Caki2 (cell line): Measurements from ENCODE around the gene SPINK8. TPM values are rescaled to one million over a fixed set of nuclear protein-coding genes. Genes with fewer than 3 reads are reported as not detected.

Experiments
- DNase-seq: peaks from one replicate; pipeline ENCODE4 v3.0.0-alpha.2; 2015; ENCODE audit warnings: low read depth
- in situ Hi-C: cut with HindIII; loops from 2 replicates; pipeline ENCODE4 v1.10.0; 2016; ENCODE audit warnings: low sequenced_read_pairs, low pct_unique_long_range_greater_than_20kb, mixed read lengths
- total RNA-seq: library from RNA; depleted of rRNA; stranded (reverse); fragments of >200 nt; shearing (Covaris generic); gene quantifications from 2 replicates; pipeline ENCODE4 v1.2.3, GENCODE V29; 2014; ENCODE audit warnings: low replicate concordance; rRNA removed

SPINK8 gene
- total RNA-seq, 1 experiment from 2014 or later, result not detected

DNA sequence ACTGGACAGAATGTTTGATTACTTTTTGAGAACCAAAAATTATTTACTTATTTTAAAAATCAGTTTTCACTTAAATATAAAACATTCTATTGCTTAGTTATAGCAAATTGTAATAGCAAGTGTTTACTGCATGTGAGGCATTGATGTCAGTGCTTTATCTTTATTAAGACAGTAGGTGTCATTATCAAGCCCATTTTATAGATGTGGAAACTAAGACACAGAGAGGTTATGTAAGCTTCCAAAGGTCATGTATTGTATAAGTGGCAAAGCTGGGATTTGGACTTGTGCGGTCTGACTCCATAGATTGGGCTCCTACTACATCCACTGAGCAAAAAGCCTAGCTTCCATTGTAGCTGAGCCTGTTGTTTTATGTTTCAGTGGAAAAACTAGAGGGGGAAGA is 74.9 kb downstream of the SPINK8 start:
- in situ Hi-C loops, result no loop called here
- no peak for DNase-seq

Other genes starting within 250 kb of the SPINK8 start
- 7.7 and 12.0 TPM in 2 replicates for gene CDC25A, start 145.2 kb downstream of the SPINK8 start, total RNA-seq
- gene CAMP, start 110.2 kb downstream of the SPINK8 start, total RNA-seq, result not detected in 2 replicates
- 0.68 and 1.5 TPM in 2 replicates for gene ZNF589, start 92.6 kb downstream of the SPINK8 start, total RNA-seq
- gene NME6, start 32.3 kb downstream of the SPINK8 start, total RNA-seq, result 39.9 and 45.3 TPM in 2 replicates
- gene FBXW12, start 38.6 kb upstream of the SPINK8 start, total RNA-seq, result not detected in 2 replicates
- 17.8 and 24.8 TPM in 2 replicates for gene PLXNB1, start 96.4 kb upstream of the SPINK8 start, total RNA-seq
- gene CCDC51, start 106.5 kb upstream of the SPINK8 start, total RNA-seq, result 49.6 and 59.3 TPM in 2 replicates
- 418 and 765 TPM in 2 replicates for gene TMA7, start 106.6 kb upstream of the SPINK8 start, total RNA-seq
- 1.6 and 4.0 TPM in 2 replicates for gene ATRIP, start 113.1 kb upstream of the SPINK8 start, total RNA-seq
- gene SHISA5, start 170.5 kb upstream of the SPINK8 start, total RNA-seq, result 118 and 132 TPM in 2 replicates
- 16.9 and 23.8 TPM in 2 replicates for gene PFKFB4, start 223.1 kb upstream of the SPINK8 start, total RNA-seq
- 0.52 and 1.2 TPM in 2 replicates for gene UCN2, start 230.1 kb upstream of the SPINK8 start, total RNA-seq